Stimulated activated CD4-positive, alpha-beta T cell treated with anti-CD3 and anti-CD28 coated beads, TNF-alpha, amount 100 ng/mL, for 4 hours (primary cell): ENCODE data around the gene ARHGEF25.
"Not testable (repeated sequence)": the region's sequence is repeated elsewhere in the genome, so short reads cannot be mapped to it uniquely, and the experiment has no call there.

ENCODE experiments used
- DNase-seq, 3 experiments: peaks; one replicate each; pipeline ENCODE4 v3.0.0-alpha.2; 2020; ENCODE audit warnings: low read depth in 3 of 3

The ARHGEF25 gene

DNA sequence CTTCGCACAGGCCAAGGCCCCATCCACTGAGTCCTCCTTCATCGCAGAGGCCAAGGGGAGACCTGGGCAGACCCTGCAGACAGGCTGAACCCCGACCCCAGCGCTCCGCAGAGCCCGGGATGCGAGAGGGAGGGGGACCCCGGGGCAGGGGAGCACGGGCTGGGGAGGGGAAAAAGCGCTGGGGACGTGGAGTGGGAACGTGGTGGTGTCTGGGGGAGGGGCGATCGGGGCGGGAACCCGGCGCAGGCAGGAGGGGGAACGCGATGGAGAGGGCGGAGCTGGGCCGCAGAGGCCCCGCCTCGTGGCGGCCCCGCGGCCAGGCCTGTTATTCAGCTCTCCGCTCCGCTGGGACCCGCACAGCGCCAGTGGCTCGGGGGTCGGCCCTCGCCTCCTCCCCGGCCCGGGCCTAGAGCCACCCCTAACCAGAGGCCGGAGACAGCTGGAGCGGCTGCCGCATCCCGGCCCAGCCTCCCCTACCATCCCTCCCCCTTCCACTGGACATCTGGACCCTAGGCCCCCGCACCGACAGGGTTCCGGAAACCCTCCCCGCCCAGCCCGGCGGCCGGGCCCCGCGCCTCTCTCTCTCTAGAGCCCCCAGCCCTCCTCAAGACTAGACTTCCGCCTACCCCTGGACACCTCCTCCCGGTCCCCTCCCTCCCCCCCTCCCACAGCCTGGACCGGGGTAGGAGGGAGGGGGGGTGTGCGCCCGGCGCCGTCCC lies at the start of gene ARHGEF25:
TSS of gene ARHGEF25 (plus strand) at position 328 of the 719 bp plus-strand sequence. CDS start 460 bp downstream, outside the sequence.
- peak in 1 of 3 experiments; percentile 51 for DNase-seq

GRCh38 chr12:57563358-57563757 lies 47.9 kb upstream of the ARHGEF25 start:
- no peak for DNase-seq

- no peak for DNase-seq
Measured at GRCh38 chr12:57564178-57564740, 47.0 kb upstream of the ARHGEF25 start.

- DNase-seq: no peak
Measured at GRCh38 chr12:57568838-57569237, 42.4 kb upstream of the ARHGEF25 start.

DNA sequence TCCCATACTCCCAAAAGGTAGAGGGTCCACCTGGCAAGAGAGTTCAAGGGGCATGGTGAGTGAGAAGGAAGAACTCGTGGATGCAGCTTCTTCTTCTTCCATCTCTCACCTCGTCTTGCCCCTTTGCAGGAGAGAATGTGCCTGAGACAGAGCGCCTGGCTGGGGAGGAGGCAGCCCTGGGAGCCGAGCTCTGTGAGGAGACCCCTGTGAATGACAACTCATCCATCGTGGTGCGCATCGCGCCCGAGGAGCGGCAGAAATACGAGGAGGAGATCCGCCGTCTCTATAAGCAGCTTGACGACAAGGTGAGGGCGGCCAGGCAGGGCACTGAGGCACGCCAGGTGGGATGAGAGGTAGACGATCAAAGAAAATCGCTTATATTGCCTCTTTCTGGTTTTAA lies 41.4 kb upstream of the ARHGEF25 start:
- no peak for DNase-seq

DNA sequence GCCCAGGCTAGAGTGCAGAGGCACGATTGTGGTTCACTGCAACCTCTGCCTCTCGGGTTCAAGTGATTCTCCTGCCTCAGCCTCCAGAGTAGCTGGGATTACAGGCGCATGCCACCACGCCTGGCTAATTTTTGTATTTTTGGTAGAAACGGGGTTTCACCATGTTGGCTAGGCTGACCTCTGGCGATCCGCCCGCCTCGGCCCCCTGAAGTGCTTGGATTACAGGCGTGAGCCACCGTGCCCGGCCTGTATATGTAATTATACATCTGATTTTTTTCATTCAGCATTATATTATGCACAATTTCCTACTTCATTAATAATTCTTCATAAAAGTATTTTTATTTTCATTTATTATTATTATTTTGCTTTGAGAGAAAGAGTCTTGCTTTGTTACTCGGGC lies 40.8 kb upstream of the ARHGEF25 start:
- DNase-seq: not testable (repeated sequence)

DNA sequence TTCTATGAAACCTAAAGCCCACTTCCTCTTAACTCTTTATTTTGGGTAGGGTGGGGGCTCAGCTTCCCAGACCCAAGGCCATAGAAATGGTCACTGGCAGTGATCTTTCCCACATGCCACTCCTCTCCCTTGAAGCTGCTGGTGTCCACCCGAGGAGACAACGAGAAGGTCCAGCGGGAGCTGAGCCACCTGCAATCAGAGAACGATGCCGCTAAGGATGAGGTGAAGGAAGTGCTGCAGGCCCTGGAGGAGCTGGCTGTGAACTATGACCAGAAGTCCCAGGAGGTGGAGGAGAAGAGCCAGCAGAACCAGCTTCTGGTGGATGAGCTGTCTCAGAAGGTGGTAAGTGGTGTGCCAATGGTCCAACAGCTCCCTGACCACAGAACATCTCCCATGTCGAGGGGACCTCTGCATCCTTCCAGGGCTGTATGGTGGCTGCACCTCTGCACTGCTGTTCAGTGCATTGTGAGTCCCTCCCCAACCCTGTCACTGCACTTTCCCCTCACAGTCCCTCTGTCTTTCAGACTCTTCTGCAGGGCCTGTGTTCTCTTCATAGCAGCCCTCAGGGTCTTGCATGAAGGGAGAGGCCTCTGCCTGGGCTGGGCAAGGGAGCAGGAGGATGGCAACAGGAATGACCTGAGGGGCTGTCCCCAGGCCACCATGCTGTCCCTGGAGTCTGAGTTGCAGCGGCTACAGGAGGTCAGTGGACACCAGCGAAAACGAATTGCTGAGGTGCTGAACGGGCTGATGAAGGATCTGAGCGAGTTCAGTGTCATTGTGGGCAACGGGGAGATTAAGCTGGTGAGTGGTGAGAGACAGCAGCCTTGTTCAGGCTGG lies 39.1 kb upstream of the ARHGEF25 start:
- DNase-seq: no peak

GRCh38 chr12:57574795-57575194 lies 36.4 kb upstream of the ARHGEF25 start:
- no peak for DNase-seq

- no peak for DNase-seq
Measured at GRCh38 chr12:57575771-57576612, 35.2 kb upstream of the ARHGEF25 start.

DNA sequence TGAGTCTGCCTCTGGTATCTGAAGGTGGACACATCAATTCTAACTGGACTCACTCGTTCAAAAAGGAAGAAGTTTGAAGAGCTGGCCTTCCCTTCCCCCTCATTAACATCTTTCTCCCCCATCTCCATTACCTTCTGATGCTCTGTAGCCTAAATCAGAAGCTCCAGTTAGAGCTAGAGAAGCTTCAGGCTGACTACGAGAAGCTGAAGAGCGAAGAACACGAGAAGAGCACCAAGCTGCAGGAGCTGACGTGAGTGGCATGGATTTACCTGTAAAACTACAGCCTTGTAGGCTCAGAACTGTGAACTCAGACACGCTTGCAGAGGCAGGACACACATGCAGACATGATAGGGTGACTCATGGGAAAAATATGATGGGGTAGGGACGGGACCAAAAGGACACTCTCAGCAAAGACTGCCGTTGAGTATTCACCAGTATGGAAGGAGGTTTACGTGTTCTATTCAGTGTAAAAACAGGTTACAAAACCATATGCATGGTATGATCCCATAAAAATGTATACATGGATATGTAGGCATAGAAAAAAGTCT lies 34.5 kb upstream of the ARHGEF25 start:
- no peak for DNase-seq

- DNase-seq: no peak
Measured at GRCh38 chr12:57577981-57578758, 33.1 kb upstream of the ARHGEF25 start.

DNA sequence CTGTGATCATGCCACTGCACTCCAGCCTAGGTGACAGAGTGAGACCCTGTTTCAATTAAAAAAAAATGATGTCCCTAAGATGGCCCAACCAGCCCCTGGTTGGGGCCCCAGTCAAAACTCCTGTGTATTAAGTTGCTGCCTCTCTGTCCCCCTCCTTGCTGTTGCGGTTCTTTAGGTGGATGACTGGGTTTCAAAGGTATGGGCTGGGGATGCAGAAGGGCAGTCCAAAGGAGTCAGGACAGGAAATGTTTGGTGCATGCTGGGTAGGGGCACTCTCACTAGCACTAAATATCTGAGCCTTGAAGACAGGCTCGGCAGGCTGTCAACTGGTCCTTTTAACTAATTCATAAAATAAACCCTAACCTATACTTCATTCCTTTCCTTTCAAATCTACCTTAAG lies 32.2 kb upstream of the ARHGEF25 start:
- DNase-seq: no peak

DNA sequence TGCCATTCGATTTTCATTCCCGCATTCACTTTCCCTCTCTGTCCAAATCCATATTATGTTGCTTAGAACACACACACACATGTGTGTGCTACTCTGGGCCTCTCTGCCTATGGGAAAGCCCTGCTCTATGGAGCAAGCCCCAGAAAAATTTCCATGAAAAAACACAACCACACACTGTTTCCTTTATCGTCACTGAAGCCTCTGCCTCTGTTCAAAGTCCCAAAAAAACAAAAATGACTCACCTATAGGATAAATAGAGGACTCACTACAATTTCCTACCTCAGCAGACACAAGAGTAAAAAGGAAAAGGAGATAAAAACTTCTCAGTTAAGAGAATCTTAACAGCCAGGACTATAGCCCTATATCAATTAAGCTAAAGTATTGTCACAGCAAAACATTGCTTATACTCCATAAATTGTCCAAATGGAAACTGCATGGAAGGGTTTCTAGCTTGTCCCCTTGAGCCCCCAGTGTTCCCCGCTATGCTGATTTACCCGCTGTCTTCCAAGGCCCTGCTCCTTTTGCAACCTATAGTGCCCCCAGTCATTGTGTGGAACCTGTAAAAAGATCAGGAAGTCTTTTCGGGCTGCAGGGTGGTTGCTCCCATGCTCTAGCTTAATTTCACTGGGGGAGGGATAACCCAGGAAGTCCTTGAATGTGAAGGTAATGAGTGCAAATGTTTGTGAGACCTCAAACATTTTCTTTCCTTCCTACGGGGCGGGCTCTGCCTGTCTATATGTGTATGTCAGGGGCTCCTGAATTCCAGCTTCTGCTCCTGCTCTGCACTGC lies 31.4 kb upstream of the ARHGEF25 start:
- no peak for DNase-seq

DNA sequence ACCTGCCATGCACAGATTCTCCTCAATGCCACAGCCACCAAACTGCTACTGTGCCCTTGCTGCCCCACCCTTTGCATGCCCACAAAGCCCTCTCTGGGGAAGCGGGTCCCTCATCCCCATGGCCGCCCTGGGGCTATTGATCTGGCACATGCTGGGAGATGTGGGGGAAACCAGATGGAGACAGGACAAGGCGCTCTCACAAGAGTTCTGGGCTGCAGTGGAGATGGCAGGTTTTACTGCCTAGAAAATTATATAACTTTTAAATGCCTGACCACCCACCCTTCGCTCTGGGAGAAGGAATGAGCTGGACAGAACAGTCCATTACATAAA lies 30.8 kb upstream of the ARHGEF25 start:
- DNase-seq: no peak

- no peak for DNase-seq
Measured at GRCh38 chr12:57581802-57582201, 29.4 kb upstream of the ARHGEF25 start.

DNA sequence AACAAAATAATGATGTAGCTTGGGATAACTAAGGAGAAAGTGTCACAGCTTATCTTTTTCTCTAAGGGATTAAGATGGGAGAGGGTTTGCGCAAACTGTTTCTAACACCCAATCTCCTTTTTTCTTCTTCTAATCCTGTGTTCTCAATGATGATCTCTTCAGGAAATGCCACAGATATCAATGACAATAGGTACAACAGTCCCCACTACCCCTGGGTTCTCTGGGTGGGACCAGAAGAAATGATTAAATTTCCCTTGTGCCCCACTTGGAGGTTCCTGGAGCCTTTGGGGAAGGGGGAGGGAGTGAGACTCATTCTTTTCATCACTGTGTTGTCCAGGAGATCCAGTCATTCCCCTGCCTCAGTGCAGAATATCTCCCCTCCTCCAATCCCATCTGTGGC lies 28.8 kb upstream of the ARHGEF25 start:
- no peak for DNase-seq

DNA sequence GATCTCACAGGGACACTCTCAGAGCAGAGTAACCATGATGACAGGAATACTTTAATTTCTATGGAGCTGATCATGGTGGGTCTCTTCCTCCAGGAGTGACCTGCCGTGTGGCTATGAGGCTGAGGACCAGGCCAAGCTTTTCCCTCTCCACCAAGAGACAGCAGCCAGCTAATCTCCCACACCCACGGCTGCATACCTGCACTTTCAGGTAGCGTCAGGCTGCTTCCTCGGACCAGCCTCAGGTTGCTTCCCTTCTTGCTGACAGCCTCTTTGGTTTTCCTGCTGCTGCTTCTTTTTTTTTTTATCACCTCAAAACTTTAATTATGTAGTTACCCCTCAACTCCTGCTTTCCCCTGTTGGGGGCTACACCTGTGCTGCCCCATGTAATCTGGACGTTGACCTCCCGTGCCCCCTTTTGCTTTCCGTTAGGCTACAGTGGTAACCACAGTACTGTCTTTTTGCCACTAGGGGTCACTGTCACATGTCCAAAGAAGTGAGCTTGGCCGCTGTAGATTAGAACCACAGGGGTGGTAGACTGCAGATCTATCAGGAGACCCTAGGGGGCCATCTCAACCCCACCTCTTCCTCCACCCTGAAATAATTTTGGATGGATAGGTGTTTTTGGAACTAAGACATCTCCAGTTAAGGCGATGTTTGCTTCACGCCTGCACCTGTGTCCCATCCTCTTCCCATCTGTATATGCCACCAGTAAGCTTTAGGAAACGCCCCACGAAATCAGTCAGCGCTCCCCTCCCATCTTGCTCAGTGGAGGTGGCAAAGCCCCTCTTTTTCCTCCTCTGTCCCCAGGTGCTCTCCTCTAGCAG lies 28.0 kb upstream of the ARHGEF25 start:
- peak in 2 of 3 experiments; percentile 26 to 52 for DNase-seq

DNA sequence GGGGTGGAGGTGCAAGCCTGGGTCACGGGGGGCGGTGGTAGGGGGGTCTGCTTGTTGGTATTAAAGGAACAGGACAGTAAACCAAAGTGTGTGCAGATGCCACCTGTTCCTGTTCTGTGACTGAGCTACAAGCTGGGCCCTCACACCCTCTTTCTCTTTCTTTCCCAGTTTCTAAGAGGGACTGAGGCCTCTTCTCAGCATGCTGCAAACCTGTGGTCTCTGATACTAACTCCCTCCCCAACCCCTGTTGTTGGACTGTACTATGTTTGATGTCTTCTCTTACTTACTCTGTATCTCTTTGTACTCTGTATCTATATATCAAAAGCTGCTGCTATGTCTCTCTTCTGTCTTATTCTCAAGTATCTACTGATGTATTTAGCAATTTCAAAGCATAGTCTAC lies 27.2 kb upstream of the ARHGEF25 start:
- DNase-seq: no peak

- DNase-seq: no peak
Measured at GRCh38 chr12:57584690-57585089, 26.5 kb upstream of the ARHGEF25 start.
